ENCODE results near the gene ZNF764.
"Not testable (repeated sequence)": the region's sequence is repeated elsewhere in the genome, so short reads cannot be mapped to it uniquely, and the experiment has no call there.

ZNF764 gene

GRCh38 chr16:30523768-30524574 is 34.2 kb downstream of the ZNF764 start:
- ChIA-PET CTCF (interaction anchor here (0.8 to 2.3 kb wide), 2 partner anchors 11 to 105 kb away, joined by 3 to 9 read pairs; partner anchors contain the start of gene ZNF747), POLR2A (no interaction called here)
- no peak overlapping the region for H3K4me3 ChIP-seq (ENCODE audit: low read depth, low read length)
- no peak for DNase-seq (ENCODE audit: low read depth, low spot score)
- TF ChIP-seq CTCF (IDR thresholded peaks at IDR 0.05; ENCODE audit: insufficient read depth, low read length, missing control alignments): no peak

GRCh38 chr16:30522702-30523463 is 35.3 kb downstream of the ZNF764 start:
- POLR2A ChIA-PET; H3K4me3 ChIP-seq (ENCODE audit: low read depth, low read length); DNase-seq (ENCODE audit: low read depth, low spot score): not testable (repeated sequence)
- CTCF ChIA-PET: interaction anchor here (1.0 to 1.6 kb wide), 2 partner anchors 11 to 13 kb away, joined by 3 to 4 read pairs; no protein-coding TSS in a partner anchor

- POLR2A ChIA-PET: no interaction called here
Observed at GRCh38 chr16:30521873-30522641, 36.1 kb downstream of the ZNF764 start.

GRCh38 chr16:30521476-30521872 is 36.7 kb downstream of the ZNF764 start:
- DNase-seq (ENCODE audit: low read depth, low spot score): no peak
- no peak for TF ChIP-seq CTCF (IDR thresholded peaks at IDR 0.05; ENCODE audit: insufficient read depth, low read length, missing control alignments)
- CTCF ChIA-PET: interaction anchor here (1.6 kb wide), 1 partner anchor 10 kb away, joined by 4 read pairs; no protein-coding TSS in a partner anchor
- POLR2A ChIA-PET: no interaction called here
- no peak overlapping the region for H3K4me3 ChIP-seq (ENCODE audit: low read depth, low read length)

More at GRCh38 chr16:30521873-30522641, 36.1 kb downstream of the ZNF764 start:
- no peak for DNase-seq (ENCODE audit: low read depth, low spot score)
- CTCF ChIA-PET: interaction anchor here (1.0 to 1.6 kb wide), 2 partner anchors 10 to 12 kb away, joined by 3 to 4 read pairs; no protein-coding TSS in a partner anchor
- no peak for TF ChIP-seq CTCF (IDR thresholded peaks at IDR 0.05; ENCODE audit: insufficient read depth, low read length, missing control alignments)
- H3K4me3 ChIP-seq (ENCODE audit: low read depth, low read length): no peak overlapping the region

- CTCF ChIA-PET: interaction anchor here (1.2 to 1.7 kb wide), 2 partner anchors 16 to 110 kb away, joined by 4 to 5 read pairs; partner anchors contain the start of gene ZNF747
- no peak for TF ChIP-seq CTCF (IDR thresholded peaks at IDR 0.05; ENCODE audit: insufficient read depth, low read length, missing control alignments)
- POLR2A ChIA-PET: no interaction called here
- no peak overlapping the region for H3K4me3 ChIP-seq (ENCODE audit: low read depth, low read length)
- DNase-seq (ENCODE audit: low read depth, low spot score): no peak
Observed at GRCh38 chr16:30519120-30520049, 38.8 kb downstream of the ZNF764 start.
